ENCODE measurements around the gene RIT1.
"Not testable (repeated sequence)": the region's sequence is repeated elsewhere in the genome, so short reads cannot be mapped to it uniquely, and the experiment has no call there.

The RIT1 gene

GRCh38 chr1:155934097-155934935 lies 23.2 kb upstream of the RIT1 start, which contains the start of gene KHDC4:
KHDC4 (minus strand) TSS chr1:155934413; CDS start chr1:155934373, 40 bp downstream.
- peak; percentile 85 to 95 for DNase-seq (ENCODE audit: low read depth in 1 of 2, low spot score in 1 of 2)

GRCh38 chr1:155933591-155934096 lies 22.5 kb upstream of the RIT1 start:
- DNase-seq (ENCODE audit: low read depth in 1 of 2, low spot score in 1 of 2), result no peak

GRCh38 chr1:155932487-155932886 lies 21.3 kb upstream of the RIT1 start:
- DNase-seq (ENCODE audit: low read depth in 1 of 2, low spot score in 1 of 2), result no peak

GRCh38 chr1:155932081-155932480 lies 20.9 kb upstream of the RIT1 start:
- no peak for DNase-seq (ENCODE audit: low read depth in 1 of 2, low spot score in 1 of 2)

- no peak for DNase-seq (ENCODE audit: low read depth in 1 of 2, low spot score in 1 of 2)
These were observed 20.3 kb upstream of the RIT1 start for GRCh38 chr1:155931332-155932038.

- not testable (repeated sequence) for DNase-seq (ENCODE audit: low read depth in 1 of 2, low spot score in 1 of 2)
These were observed 19.6 kb upstream of the RIT1 start for GRCh38 chr1:155930725-155931124.

GRCh38 chr1:155929057-155929456 lies 17.9 kb upstream of the RIT1 start:
- no peak for DNase-seq (ENCODE audit: low read depth in 1 of 2, low spot score in 1 of 2)

- DNase-seq (ENCODE audit: low read depth in 1 of 2, low spot score in 1 of 2), result no peak
These were observed 14.4 kb upstream of the RIT1 start for GRCh38 chr1:155925506-155925905.

GRCh38 chr1:155920717-155921116 lies 9.6 kb upstream of the RIT1 start:
- DNase-seq (ENCODE audit: low read depth in 1 of 2, low spot score in 1 of 2), result no peak

GRCh38 chr1:155919801-155920200 lies 8.7 kb upstream of the RIT1 start:
- DNase-seq (ENCODE audit: low read depth in 1 of 2, low spot score in 1 of 2), result no peak

GRCh38 chr1:155918660-155919059 lies 7.5 kb upstream of the RIT1 start:
- DNase-seq (ENCODE audit: low read depth in 1 of 2, low spot score in 1 of 2), result no peak

GRCh38 chr1:155913969-155914757 lies 3.0 kb upstream of the RIT1 start:
- no peak for DNase-seq (ENCODE audit: low read depth in 1 of 2, low spot score in 1 of 2)

- no peak for DNase-seq (ENCODE audit: low read depth in 1 of 2, low spot score in 1 of 2)
These were observed 947 bp upstream of the RIT1 start for GRCh38 chr1:155912056-155912536.

GRCh38 chr1:155910621-155911121 lies 478 bp downstream of the RIT1 start:
- no peak for DNase-seq (ENCODE audit: low read depth in 1 of 2, low spot score in 1 of 2)

GRCh38 chr1:155909894-155910293 lies 1.3 kb downstream of the RIT1 start:
- no peak for DNase-seq (ENCODE audit: low read depth in 1 of 2, low spot score in 1 of 2)

GRCh38 chr1:155904261-155904660 lies 6.9 kb downstream of the RIT1 start:
- DNase-seq (ENCODE audit: low read depth in 1 of 2, low spot score in 1 of 2), result no peak

- no peak for DNase-seq (ENCODE audit: low read depth in 1 of 2, low spot score in 1 of 2)
These were observed 11.0 kb downstream of the RIT1 start for GRCh38 chr1:155900161-155900560.

GRCh38 chr1:155899683-155900082 lies 11.5 kb downstream of the RIT1 start:
- no peak for DNase-seq (ENCODE audit: low read depth in 1 of 2, low spot score in 1 of 2)

GRCh38 chr1:155898888-155899287 lies 12.3 kb downstream of the RIT1 start:
- no peak for DNase-seq (ENCODE audit: low read depth in 1 of 2, low spot score in 1 of 2)

GRCh38 chr1:155897746-155898145 lies 13.4 kb downstream of the RIT1 start:
- DNase-seq (ENCODE audit: low read depth in 1 of 2, low spot score in 1 of 2), result no peak

- DNase-seq (ENCODE audit: low read depth in 1 of 2, low spot score in 1 of 2), result not testable (repeated sequence)
These were observed 14.7 kb downstream of the RIT1 start for GRCh38 chr1:155896476-155896875.
